Transverse colon (tissue), 3 donors: Measurements from ENCODE around the gene RNF168.
"Not testable (repeated sequence)": the region's sequence is repeated elsewhere in the genome, so short reads cannot be mapped to it uniquely, and the experiment has no call there.

Experiments used
- CTCF ChIP-seq, 5 experiments: fragments of 200-600 bp in 3 of 5; fragments of 450-650 bp in 2 of 5; sonication (generic) in 3 of 5; IDR thresholded peaks; 1 replicate in 2 of 5; 2 replicates in 3 of 5; pipeline ENCODE4 v1.5.1; 2016 to 2017; ENCODE audit warnings: antibody characterized with exemption in 5 of 5, inconsistent platforms in 3 of 5, mild to moderate bottlenecking in 2 of 5, moderate library complexity in 1 of 5
- POLR2A ChIP-seq: fragments of 450-650 bp; IDR thresholded peaks from one replicate; pipeline ENCODE4 v1.6.1; 2016; ENCODE audit warnings: antibody characterized with exemption, mild to moderate bottlenecking, moderate library complexity

- not testable (repeated sequence) for TF ChIP-seq CTCF (IDR thresholded peaks at IDR 0.05); POLR2A
Measured at GRCh38 chr3:196511108-196511507, 7.5 kb upstream of the RNF168 start.
